Astrocyte (in vitro differentiated cells and primary cell): ENCODE measurements around the gene ACTG1. TPM values are rescaled to one million over a fixed set of nuclear protein-coding genes. Genes with fewer than 3 reads are reported as not detected.

Experiments
- DNase-seq: peaks from one replicate; pipeline ENCODE4 v3.0.0-alpha.2; 2010; ENCODE audit warnings: low read depth
- FAIRE-seq: peaks from 2 replicates; lab custom pipeline; 2011; peaks lifted over from hg19 to GRCh38; lab: Jason Lieb, UNC
- H2AFZ ChIP-seq: 2 replicates; pipeline ENCODE4 v1.6.0; 2012; ENCODE audit warnings: low read depth, low read length, inconsistent platforms
- H3K27ac ChIP-seq: 2 replicates; pipeline ENCODE4 v1.5.1; 2011; ENCODE audit warnings: low read depth, low read length, inconsistent platforms
- H3K27me3 ChIP-seq: 2 replicates; pipeline ENCODE4 v1.6.0; 2011; ENCODE audit warnings: low read length, inconsistent platforms; ENCODE audit not compliant: insufficient read depth
- H3K36me3 ChIP-seq: 2 replicates; pipeline ENCODE4 v1.5.1; 2011; ENCODE audit warnings: low read length, inconsistent platforms; ENCODE audit not compliant: insufficient read depth
- H3K4me1 ChIP-seq: 2 replicates; pipeline ENCODE4 v1.5.1; 2011; ENCODE audit warnings: low read length, inconsistent platforms; ENCODE audit not compliant: insufficient read depth
- H3K4me2 ChIP-seq: 2 replicates; pipeline ENCODE4 v1.6.0; 2012; ENCODE audit warnings: low read length, inconsistent platforms
- H3K4me3 ChIP-seq: 2 replicates; pipeline ENCODE4 v1.5.1; 2011; ENCODE audit warnings: low read depth, mild to moderate bottlenecking, low read length, inconsistent platforms; ENCODE audit not compliant: insufficient read depth
- H3K79me2 ChIP-seq: 2 replicates; pipeline ENCODE4 v1.6.0; 2012; ENCODE audit warnings: mild to moderate bottlenecking, low read length, inconsistent platforms; ENCODE audit not compliant: insufficient read depth
- H3K9ac ChIP-seq: 2 replicates; pipeline ENCODE4 v1.6.0; 2012; ENCODE audit warnings: mild to moderate bottlenecking, low read length, inconsistent platforms
- H3K9me3 ChIP-seq: 2 replicates; pipeline ENCODE4 v1.5.1; 2012; ENCODE audit warnings: low read depth, mild to moderate bottlenecking, low read length, inconsistent platforms; ENCODE audit not compliant: insufficient read depth
- H4K20me1 ChIP-seq: 2 replicates; pipeline ENCODE4 v1.6.0; 2012; ENCODE audit warnings: low read length, inconsistent platforms; ENCODE audit not compliant: insufficient read depth
- H3K27ac Mint-ChIP-seq: one replicate; pipeline ENCODE4 v1.8.0; 2021; ENCODE audit warnings: mild to moderate bottlenecking, mixed read lengths; ENCODE audit not compliant: unreplicated experiment
- H3K27me3 Mint-ChIP-seq: one replicate; pipeline ENCODE4 v1.8.0; 2021; ENCODE audit warnings: low read depth, mixed read lengths; ENCODE audit not compliant: unreplicated experiment
- H3K36me3 Mint-ChIP-seq: one replicate; pipeline ENCODE4 v1.8.0; 2021; ENCODE audit warnings: low read depth, mixed read lengths; ENCODE audit not compliant: unreplicated experiment
- H3K4me1 Mint-ChIP-seq: one replicate; pipeline ENCODE4 v1.8.0; 2021; ENCODE audit warnings: low read depth, mixed read lengths; ENCODE audit not compliant: unreplicated experiment
- H3K4me3 Mint-ChIP-seq: one replicate; pipeline ENCODE4 v1.8.0; 2021; ENCODE audit warnings: mild to moderate bottlenecking, moderate library complexity, mixed read lengths; ENCODE audit not compliant: unreplicated experiment
- H3K9me3 Mint-ChIP-seq: one replicate; pipeline ENCODE4 v1.8.0; 2021; ENCODE audit warnings: mild to moderate bottlenecking, mixed read lengths; ENCODE audit not compliant: unreplicated experiment
- EZH2 ChIP-seq: IDR thresholded peaks from 2 replicates; pipeline ENCODE4 v1.6.1; 2012; ENCODE audit warnings: mild to moderate bottlenecking, low read length, inconsistent platforms; ENCODE audit not compliant: insufficient read depth
- total RNA-seq: library from RNA; stranded (reverse); gene quantifications from 2 replicates; pipeline ENCODE4 v1.2.1, GENCODE V29; 2021
- TF ChIP-seq, protein P1 (sequence below): IDR thresholded peaks from 2 replicates; pipeline ENCODE4 v1.5.1; 2011; ENCODE audit warnings: low read depth, mild to moderate bottlenecking, inconsistent platforms, low read length, moderate library complexity; ENCODE audit not compliant: insufficient read depth

Gene ACTG1
- total RNA-seq, 1 donor from 2014 or later = 7,369 TPM

DNA sequence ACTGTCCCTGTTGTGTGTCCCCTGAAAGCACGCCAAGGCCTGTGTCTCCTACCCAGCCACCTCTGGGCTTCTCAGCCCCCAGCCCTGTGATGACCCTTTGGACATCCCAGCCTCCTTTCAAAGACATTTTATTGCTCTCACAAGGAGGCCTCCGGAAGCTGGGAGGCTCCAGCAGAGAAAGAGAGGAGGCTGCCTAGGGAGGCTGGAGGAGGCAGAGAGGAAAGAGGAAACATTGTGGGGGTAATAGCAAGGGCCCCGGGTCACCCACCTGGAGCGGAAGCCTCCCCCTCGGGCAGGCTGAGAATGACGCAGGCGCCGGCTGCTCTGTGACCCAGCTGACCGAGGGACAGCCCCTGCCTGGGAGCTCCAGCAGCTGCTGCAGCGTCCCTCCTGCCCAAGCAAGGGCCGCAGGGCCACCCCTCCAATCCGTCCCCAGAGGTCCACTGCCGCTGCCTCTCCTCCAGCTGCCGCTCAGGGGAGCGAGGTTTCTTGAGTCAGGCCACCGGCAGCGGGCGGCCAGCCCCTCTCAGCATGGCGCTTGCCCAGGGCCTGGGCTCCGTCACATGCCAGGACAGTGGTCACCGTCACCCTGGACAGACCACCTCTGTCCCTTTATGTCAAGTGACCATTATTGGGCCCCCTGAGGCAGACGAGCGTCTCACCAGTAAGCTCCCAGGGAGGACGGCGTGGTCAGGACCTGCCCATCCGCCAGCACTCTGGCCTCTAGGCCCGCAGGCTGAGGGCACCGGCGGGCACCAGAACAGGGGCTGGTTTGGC is 29.3 kb downstream of the ACTG1 start:
- Histone ChIP-seq H3K9me3 (no peaks in the 10 kb centered on the region), H2AFZ (peak overlapping the region; percentile 85), H3K4me3 (no peak overlapping the region), H3K36me3 (no peaks in the 10 kb centered on the region), H3K27ac (no peak overlapping the region), H3K4me1 (peaks cover 17% of the 10 kb centered on the region), H3K4me2 (peak overlapping the region; percentile 83), H3K79me2 (no peaks in the 10 kb centered on the region), H3K9ac (no peak overlapping the region), H4K20me1 (no peaks in the 10 kb centered on the region), H3K27me3 (no peaks in the 10 kb centered on the region)
- TF ChIP-seq, protein P1, sequence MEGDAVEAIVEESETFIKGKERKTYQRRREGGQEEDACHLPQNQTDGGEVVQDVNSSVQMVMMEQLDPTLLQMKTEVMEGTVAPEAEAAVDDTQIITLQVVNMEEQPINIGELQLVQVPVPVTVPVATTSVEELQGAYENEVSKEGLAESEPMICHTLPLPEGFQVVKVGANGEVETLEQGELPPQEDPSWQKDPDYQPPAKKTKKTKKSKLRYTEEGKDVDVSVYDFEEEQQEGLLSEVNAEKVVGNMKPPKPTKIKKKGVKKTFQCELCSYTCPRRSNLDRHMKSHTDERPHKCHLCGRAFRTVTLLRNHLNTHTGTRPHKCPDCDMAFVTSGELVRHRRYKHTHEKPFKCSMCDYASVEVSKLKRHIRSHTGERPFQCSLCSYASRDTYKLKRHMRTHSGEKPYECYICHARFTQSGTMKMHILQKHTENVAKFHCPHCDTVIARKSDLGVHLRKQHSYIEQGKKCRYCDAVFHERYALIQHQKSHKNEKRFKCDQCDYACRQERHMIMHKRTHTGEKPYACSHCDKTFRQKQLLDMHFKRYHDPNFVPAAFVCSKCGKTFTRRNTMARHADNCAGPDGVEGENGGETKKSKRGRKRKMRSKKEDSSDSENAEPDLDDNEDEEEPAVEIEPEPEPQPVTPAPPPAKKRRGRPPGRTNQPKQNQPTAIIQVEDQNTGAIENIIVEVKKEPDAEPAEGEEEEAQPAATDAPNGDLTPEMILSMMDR = no peak
- TF ChIP-seq EZH2 = no peak
- H3K27ac Mint-ChIP-seq = no peak overlapping the region
- H3K27me3 Mint-ChIP-seq = peaks cover 32% of the 10 kb centered on the region
- DNase-seq (no peak), FAIRE-seq (no peak)
- no peaks in the 10 kb centered on the region for H3K36me3 Mint-ChIP-seq
- H3K9me3 Mint-ChIP-seq = no peaks in the 10 kb centered on the region
- no peak overlapping the region for H3K4me3 Mint-ChIP-seq
- peaks cover 4% of the 10 kb centered on the region for H3K4me1 Mint-ChIP-seq

DNA sequence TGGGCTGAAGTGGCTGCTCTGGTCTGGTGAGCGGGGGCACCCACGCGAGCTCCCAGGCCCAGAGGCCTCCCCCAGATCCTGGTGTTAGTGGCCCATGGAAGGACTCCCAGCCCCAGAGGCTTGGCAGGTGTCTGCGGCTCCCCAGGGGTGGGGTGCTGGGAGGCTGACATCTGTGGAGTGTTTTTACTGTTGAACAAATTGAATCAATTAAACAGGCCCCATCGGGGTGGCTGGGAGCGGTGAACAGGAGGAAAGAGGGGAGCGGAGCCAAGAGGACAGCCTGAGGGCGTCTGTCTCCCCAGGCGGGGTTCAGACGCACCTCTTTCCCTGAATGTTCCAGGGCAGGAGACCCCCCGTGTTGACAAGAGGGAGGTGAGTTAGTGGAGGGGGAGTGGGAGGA is 29.9 kb downstream of the ACTG1 start:
- H2AFZ ChIP-seq = no peak overlapping the region
- no peaks in the 10 kb centered on the region for H3K9me3 ChIP-seq
- no peak overlapping the region for H3K9ac ChIP-seq
- no peaks in the 10 kb centered on the region for H3K27me3 ChIP-seq
- peaks cover 4% of the 10 kb centered on the region for H3K4me1 Mint-ChIP-seq
- no peaks in the 10 kb centered on the region for H3K36me3 ChIP-seq
- H3K4me2 ChIP-seq = no peak overlapping the region
- H3K27ac ChIP-seq = no peak overlapping the region
- no peak for DNase-seq
- H3K4me3 Mint-ChIP-seq = no peak overlapping the region
- peaks cover 38% of the 10 kb centered on the region for H3K27me3 Mint-ChIP-seq
- no peaks in the 10 kb centered on the region for H3K9me3 Mint-ChIP-seq
- no peaks in the 10 kb centered on the region for H3K36me3 Mint-ChIP-seq
- no peak for TF ChIP-seq EZH2
- TF ChIP-seq, protein P1 = no peak
- H3K4me1 ChIP-seq = peaks cover 16% of the 10 kb centered on the region
- H3K4me3 ChIP-seq = no peak overlapping the region
- no peak for FAIRE-seq
- H4K20me1 ChIP-seq = no peaks in the 10 kb centered on the region
- H3K27ac Mint-ChIP-seq = no peak overlapping the region
- H3K79me2 ChIP-seq = no peaks in the 10 kb centered on the region
